ENCODE data around the gene PITPNC1. TPM values are rescaled to one million over a fixed set of nuclear protein-coding genes. Genes with fewer than 3 reads are reported as not detected.

PITPNC1 gene
- total and polyA plus RNA-seq, 2 donors (not counting 3 experiments of a cell fraction or from before 2014, with no cell fraction given) = 2.4 to 9.6 TPM

DNA sequence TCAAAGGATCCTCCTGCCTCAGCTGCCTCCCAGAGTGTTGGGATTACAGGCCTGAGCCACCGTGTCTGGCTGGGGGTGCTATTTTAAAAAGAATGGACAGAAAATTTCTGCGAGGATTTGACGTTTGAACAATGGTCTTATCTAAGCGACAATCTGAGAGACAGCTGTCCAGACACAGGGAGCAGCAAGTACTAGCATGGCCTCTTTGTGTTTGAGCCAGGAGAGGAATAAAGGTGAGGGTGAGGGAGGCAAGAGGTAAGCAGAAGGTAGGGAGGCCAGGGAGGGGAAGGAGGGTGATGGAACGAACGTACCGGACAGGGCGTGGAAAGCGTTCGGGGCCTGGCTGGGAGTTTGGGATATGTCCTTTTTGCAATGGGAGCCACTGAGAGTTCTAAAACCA lies 59.2 kb downstream of the PITPNC1 start:
- no peak for FAIRE-seq
- no peaks in the 10 kb centered on the region for H3K9me1 ChIP-seq (replicated peaks; ENCODE audit: control insufficient read depth, extremely low read depth, insufficient read depth, low read length)
- CTCF ChIA-PET = interaction anchor here (0.7 kb wide), 1 partner anchor 122 kb away, joined by 3 read pairs; no protein-coding TSS in a partner anchor
- no peaks in the 10 kb centered on the region for H4K20me1 ChIP-seq (replicated peaks; ENCODE audit: control insufficient read depth, extremely low read depth, insufficient read depth, low read length)
- POLR2A ChIA-PET = no interaction called here
- dilution Hi-C loops (cut with MboI; ENCODE audit: extremely low pct_ligation_motif_present, low sequenced_read_pairs) = no loop called here
- no peak overlapping the region for H3K4me2 ChIP-seq (ENCODE audit: insufficient read depth, low read length)
- peaks cover 18% of the 10 kb centered on the region for H3K4me1 ChIP-seq (ENCODE audit: control insufficient read depth, extremely low read depth, insufficient read depth, low read length)
- H3K9me3 ChIP-seq (replicated peaks; ENCODE audit: control insufficient read depth, insufficient read depth, low read length) = no peaks in the 10 kb centered on the region
- no peak overlapping the region for H3K4me3 ChIP-seq (replicated peaks in 1 of 3; ENCODE audit: insufficient read depth in 1 of 3, low read depth in 1 of 3, low read length in 3 of 3)
- intact Hi-C loops (cut with micrococcal nuclease) = no loop called here
- no TSS peak for BruUV-seq (replicated peaks)
- DNase-seq (ENCODE audit: low read depth, low spot score) = no peak
- H3K36me3 ChIP-seq (ENCODE audit: control insufficient read depth in 2 of 2, extremely low read depth in 1 of 2, insufficient read depth in 2 of 2, low read length in 2 of 2) = no peaks in the 10 kb centered on the region
- no peaks in the 10 kb centered on the region for H3K79me2 ChIP-seq (ENCODE audit: control insufficient read depth, insufficient read depth, low read length)
- H3K27ac ChIP-seq (ENCODE audit: insufficient read depth, low read depth, low read length) = no peak overlapping the region
- no peaks in the 10 kb centered on the region for H3K27me3 ChIP-seq (ENCODE audit: control insufficient read depth in 2 of 2, insufficient read depth in 2 of 2, low read length in 2 of 2)
- no peak overlapping the region for H3K9ac ChIP-seq (replicated peaks; ENCODE audit: extremely low read depth, insufficient read depth, low read length)
- no peak overlapping the region for H2AFZ ChIP-seq (ENCODE audit: low read depth, low read length)
- no peak for TF ChIP-seq POLR2A (IDR thresholded peaks at IDR 0.05; ENCODE audit: low read depth, low read length)
- TF ChIP-seq GATA2 (IDR thresholded peaks at IDR 0.05; ENCODE audit: insufficient read depth, insufficient read length, low read depth, low read length) = no peak
- TF ChIP-seq, protein P1, sequence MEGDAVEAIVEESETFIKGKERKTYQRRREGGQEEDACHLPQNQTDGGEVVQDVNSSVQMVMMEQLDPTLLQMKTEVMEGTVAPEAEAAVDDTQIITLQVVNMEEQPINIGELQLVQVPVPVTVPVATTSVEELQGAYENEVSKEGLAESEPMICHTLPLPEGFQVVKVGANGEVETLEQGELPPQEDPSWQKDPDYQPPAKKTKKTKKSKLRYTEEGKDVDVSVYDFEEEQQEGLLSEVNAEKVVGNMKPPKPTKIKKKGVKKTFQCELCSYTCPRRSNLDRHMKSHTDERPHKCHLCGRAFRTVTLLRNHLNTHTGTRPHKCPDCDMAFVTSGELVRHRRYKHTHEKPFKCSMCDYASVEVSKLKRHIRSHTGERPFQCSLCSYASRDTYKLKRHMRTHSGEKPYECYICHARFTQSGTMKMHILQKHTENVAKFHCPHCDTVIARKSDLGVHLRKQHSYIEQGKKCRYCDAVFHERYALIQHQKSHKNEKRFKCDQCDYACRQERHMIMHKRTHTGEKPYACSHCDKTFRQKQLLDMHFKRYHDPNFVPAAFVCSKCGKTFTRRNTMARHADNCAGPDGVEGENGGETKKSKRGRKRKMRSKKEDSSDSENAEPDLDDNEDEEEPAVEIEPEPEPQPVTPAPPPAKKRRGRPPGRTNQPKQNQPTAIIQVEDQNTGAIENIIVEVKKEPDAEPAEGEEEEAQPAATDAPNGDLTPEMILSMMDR (IDR thresholded peaks at IDR 0.05; ENCODE audit: extremely low read depth in 1 of 2, insufficient read depth in 1 of 2, low read depth in 1 of 2, low read length in 2 of 2) = no peak
- no peak for TF ChIP-seq MYC (IDR thresholded peaks at IDR 0.05; ENCODE audit: low read depth, low read length)
- TF ChIP-seq, protein P2, sequence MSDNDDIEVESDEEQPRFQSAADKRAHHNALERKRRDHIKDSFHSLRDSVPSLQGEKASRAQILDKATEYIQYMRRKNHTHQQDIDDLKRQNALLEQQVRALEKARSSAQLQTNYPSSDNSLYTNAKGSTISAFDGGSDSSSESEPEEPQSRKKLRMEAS (IDR thresholded peaks at IDR 0.05; ENCODE audit: insufficient read depth, insufficient read length) = no peak
- no peak for TF ChIP-seq FOS (IDR thresholded peaks at IDR 0.05; ENCODE audit: borderline replicate concordance, insufficient read depth, low read length)
- no peak for TF ChIP-seq POLR2AphosphoS5 (IDR thresholded peaks at IDR 0.05; ENCODE audit: insufficient read depth, low read depth, low read length)
- no peak for TF ChIP-seq EZH2 (IDR thresholded peaks at IDR 0.05; ENCODE audit: borderline replicate concordance, low read depth, low read length, severe bottlenecking)
- TF ChIP-seq JUN (IDR thresholded peaks at IDR 0.05; ENCODE audit: borderline replicate concordance, insufficient read depth, insufficient read length, low read depth) = no peak

All from endothelial cell of umbilical vein (primary cell).